B cell (primary cell): ENCODE results near the gene GALK1.

ENCODE experiments used
- EZH2 ChIP-seq: IDR thresholded peaks from 2 replicates; pipeline ENCODE4 v1.6.1; 2012; ENCODE audit warnings: borderline replicate concordance, low read depth, mild to moderate bottlenecking, moderate library complexity, low read length; ENCODE audit not compliant: insufficient read depth, poor library complexity, severe bottlenecking
- TF ChIP-seq, protein P1 (sequence below): fragments of 200-600 bp; IDR thresholded peaks from one replicate; pipeline ENCODE4 v1.8.0; 2022; ENCODE audit warnings: antibody characterized with exemption, mild to moderate bottlenecking

DNA sequence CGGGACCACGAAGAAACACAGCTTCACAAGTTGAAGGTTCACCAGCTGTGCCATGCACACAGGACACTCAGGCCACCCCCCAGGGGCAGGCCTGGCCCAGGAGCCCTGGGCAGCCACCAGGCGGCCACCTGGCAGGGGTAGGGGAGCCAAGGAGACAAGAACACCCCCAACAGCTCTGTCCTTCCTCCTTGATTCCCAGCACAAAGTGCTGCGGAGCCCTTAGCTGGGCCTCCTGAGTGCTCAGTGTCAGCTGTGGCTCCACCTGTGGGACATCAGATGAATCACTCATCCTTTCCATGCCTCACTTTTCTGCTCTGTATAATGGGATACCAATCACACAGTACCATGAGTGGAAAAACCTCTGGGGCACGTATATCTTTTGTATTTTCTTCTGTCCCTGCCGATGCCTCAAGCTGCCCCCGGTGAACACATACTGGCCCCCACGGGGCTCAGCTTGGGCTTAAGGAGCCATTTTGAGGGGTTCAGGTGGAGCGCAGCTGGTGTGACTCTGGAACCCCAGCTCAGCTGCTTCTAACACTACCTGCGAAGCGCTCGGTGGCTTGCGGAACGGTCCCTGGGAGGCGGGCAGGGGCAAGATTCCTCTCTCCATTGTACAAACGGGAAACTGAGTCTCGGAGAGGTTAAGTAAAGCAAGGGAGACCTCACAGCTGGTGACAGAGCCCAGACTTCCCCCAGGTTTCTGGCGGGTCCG lies 12.0 kb downstream of the GALK1 start:
- TF ChIP-seq, protein P1, sequence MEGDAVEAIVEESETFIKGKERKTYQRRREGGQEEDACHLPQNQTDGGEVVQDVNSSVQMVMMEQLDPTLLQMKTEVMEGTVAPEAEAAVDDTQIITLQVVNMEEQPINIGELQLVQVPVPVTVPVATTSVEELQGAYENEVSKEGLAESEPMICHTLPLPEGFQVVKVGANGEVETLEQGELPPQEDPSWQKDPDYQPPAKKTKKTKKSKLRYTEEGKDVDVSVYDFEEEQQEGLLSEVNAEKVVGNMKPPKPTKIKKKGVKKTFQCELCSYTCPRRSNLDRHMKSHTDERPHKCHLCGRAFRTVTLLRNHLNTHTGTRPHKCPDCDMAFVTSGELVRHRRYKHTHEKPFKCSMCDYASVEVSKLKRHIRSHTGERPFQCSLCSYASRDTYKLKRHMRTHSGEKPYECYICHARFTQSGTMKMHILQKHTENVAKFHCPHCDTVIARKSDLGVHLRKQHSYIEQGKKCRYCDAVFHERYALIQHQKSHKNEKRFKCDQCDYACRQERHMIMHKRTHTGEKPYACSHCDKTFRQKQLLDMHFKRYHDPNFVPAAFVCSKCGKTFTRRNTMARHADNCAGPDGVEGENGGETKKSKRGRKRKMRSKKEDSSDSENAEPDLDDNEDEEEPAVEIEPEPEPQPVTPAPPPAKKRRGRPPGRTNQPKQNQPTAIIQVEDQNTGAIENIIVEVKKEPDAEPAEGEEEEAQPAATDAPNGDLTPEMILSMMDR: no peak
- no peak for TF ChIP-seq EZH2
